HG03064 (cell line): ENCODE data around the gene ATP11B.

Source experiments
- ATAC-seq: cut with Tn5 transposase; IDR thresholded peaks from one replicate; pipeline ENCODE4 v1.9.1; 2021; ENCODE audit warnings: low read depth; ENCODE audit not compliant: unreplicated experiment

Gene ATP11B

GRCh38 chr3:182947888-182948287 is 154.6 kb downstream of the ATP11B start:
- no peak for ATAC-seq

- no peak for ATAC-seq
Measured at GRCh38 chr3:182948305-182948704, 155.0 kb downstream of the ATP11B start.

GRCh38 chr3:182949688-182950087 is 156.4 kb downstream of the ATP11B start:
- ATAC-seq: no peak

- ATAC-seq: no peak
Measured at GRCh38 chr3:182954553-182955235, 161.4 kb downstream of the ATP11B start.

GRCh38 chr3:182957226-182957625 is 163.9 kb downstream of the ATP11B start:
- no peak for ATAC-seq

GRCh38 chr3:182957676-182958266 is 164.5 kb downstream of the ATP11B start:
- no peak for ATAC-seq

- no peak for ATAC-seq
Measured at GRCh38 chr3:182959474-182960350, 166.4 kb downstream of the ATP11B start.

GRCh38 chr3:182962166-182962565 is 168.9 kb downstream of the ATP11B start:
- ATAC-seq: no peak

- ATAC-seq: no peak
Measured at GRCh38 chr3:182964179-182964578, 170.9 kb downstream of the ATP11B start.

- ATAC-seq: no peak
Measured at GRCh38 chr3:182965861-182966366, 172.6 kb downstream of the ATP11B start.

- no peak for ATAC-seq
Measured at GRCh38 chr3:182967218-182968204, 174.2 kb downstream of the ATP11B start.

GRCh38 chr3:182969277-182969676 is 176.0 kb downstream of the ATP11B start:
- no peak for ATAC-seq

- no peak for ATAC-seq
Measured at GRCh38 chr3:182969853-182970252, 176.5 kb downstream of the ATP11B start.

- no peak for ATAC-seq
Measured at GRCh38 chr3:182970811-182971418, 177.6 kb downstream of the ATP11B start.
